Thyroid gland (tissue), 4 donors: ENCODE measurements around the gene IL4R. TPM values are rescaled to one million over a fixed set of nuclear protein-coding genes. Genes with fewer than 3 reads are reported as not detected.

Experiments used
- DNase-seq, 2 donors: peaks; one replicate each; pipeline ENCODE4 v3.0.0-alpha.2; 2019
- H3K27ac ChIP-seq, 3 donors: fragments of 200-600 bp; sonication (generic); 1 replicate in 2 of 3; 2 replicates in 1 of 3; pipeline ENCODE4 v1.5.1; 2016 to 2019; ENCODE audit warnings: mild to moderate bottlenecking in 1 of 3, moderate library complexity in 1 of 3
- H3K27me3 ChIP-seq: fragments of 200-600 bp; sonication (generic); one replicate; pipeline ENCODE4 v1.5.1; 2019
- H3K36me3 ChIP-seq, 2 donors: fragments of 200-600 bp; sonication (generic); one replicate each; pipeline ENCODE4 v1.5.1; 2016 to 2019
- H3K4me1 ChIP-seq, 2 donors: fragments of 200-600 bp; sonication (generic); one replicate each; pipeline ENCODE4 v1.5.1; 2017 to 2019
- H3K4me3 ChIP-seq, 3 donors: fragments of 200-600 bp; sonication (generic); replicated peaks in 1 of 3; 1 replicate in 2 of 3; 2 replicates in 1 of 3; pipeline ENCODE4 v1.5.1; 2016; ENCODE audit warnings: mild to moderate bottlenecking in 1 of 3
- H3K9me3 ChIP-seq: fragments of 200-600 bp; sonication (generic); one replicate; pipeline ENCODE4 v1.5.1; 2017
- POLR2A ChIP-seq, 2 donors: fragments of 450-650 bp; IDR thresholded peaks; one replicate each; pipeline ENCODE4 v1.6.1; 2017; ENCODE audit warnings: antibody characterized with exemption in 2 of 2, mild to moderate bottlenecking in 2 of 2, moderate library complexity in 1 of 2
- WGBS, 2 donors: methylation state at CpG; one replicate each; pipeline ENCODE4 v1.1.5; 2017; 5-methylcytosine and 5-hydroxymethylcytosine counted together
- intact Hi-C: fragments of 100-400 bp; cut with DNase I; formaldehyde crosslinking; loops from one replicate; pipeline ENCODE4 v1.15.1; 2023
- total RNA-seq, 4 donors: library from RNA; depleted of rRNA; stranded (reverse); fragments of >200 nt; gene quantifications; one replicate each; pipeline ENCODE4 v1.2.3, GENCODE V29; 2016
- TF ChIP-seq, protein P1 (sequence below), 6 experiments: fragments of 200-600 bp in 3 of 6; fragments of 450-650 bp in 3 of 6; sonication (generic) in 3 of 6; IDR thresholded peaks; one replicate each; pipeline ENCODE4 v1.5.1; 2016 to 2019; ENCODE audit warnings: antibody characterized with exemption in 6 of 6, mild to moderate bottlenecking in 2 of 6, inconsistent platforms in 1 of 6, moderate library complexity in 1 of 6

IL4R gene
- total RNA-seq, 4 donors from 2014 or later = 18.5 to 42.5 (median 21.7) TPM

DNA sequence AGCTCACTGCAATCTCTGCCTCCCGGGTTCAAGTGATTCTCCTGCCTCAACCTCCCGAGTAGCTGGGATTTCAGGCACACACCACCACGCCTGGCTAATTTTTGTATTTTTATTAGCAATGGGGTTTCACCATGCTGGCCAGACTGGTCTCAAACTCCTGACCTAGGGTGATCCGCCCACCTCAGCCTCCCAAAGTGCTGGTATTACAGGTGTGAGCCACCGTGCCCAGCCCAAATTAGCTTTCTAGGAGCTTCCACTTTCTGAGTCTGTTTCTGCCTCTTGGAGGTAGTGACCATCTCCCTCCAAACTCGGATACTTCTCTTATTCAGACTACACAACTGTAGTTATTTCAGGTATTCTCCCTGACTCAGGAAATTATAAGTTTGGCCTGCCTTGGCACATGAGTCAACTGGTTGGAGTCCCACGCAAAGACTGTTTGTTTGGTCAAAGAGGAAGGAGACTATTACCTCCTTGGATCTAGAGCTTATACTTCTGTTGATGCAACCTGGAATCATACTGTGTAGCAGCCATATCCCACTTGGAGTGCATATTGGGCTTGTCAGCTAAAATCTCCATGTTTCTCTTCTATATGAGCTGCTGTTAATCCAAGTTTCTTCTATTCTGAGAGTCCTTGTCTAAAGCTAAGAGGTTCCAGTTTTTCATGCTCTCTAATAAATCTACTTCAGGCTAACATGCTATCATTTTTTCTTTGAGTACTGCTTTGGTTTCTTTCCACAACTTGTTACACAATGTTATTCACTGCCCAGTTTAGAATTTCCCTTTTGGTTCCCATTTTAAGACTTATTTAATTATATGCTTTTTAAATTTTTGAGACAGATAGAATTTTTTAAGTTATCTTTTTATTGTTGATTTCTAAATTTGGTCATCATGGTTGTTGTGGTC lies 7.5 kb downstream of the IL4R start:
- DNase-seq = no peak
- no peak for TF ChIP-seq POLR2A (IDR thresholded peaks at IDR 0.05)
- TF ChIP-seq, protein P1, sequence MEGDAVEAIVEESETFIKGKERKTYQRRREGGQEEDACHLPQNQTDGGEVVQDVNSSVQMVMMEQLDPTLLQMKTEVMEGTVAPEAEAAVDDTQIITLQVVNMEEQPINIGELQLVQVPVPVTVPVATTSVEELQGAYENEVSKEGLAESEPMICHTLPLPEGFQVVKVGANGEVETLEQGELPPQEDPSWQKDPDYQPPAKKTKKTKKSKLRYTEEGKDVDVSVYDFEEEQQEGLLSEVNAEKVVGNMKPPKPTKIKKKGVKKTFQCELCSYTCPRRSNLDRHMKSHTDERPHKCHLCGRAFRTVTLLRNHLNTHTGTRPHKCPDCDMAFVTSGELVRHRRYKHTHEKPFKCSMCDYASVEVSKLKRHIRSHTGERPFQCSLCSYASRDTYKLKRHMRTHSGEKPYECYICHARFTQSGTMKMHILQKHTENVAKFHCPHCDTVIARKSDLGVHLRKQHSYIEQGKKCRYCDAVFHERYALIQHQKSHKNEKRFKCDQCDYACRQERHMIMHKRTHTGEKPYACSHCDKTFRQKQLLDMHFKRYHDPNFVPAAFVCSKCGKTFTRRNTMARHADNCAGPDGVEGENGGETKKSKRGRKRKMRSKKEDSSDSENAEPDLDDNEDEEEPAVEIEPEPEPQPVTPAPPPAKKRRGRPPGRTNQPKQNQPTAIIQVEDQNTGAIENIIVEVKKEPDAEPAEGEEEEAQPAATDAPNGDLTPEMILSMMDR (IDR thresholded peaks at IDR 0.05) = no peak
- peaks cover 11 to 45% of the 10 kb centered on the region in 2 donors for H3K4me1 ChIP-seq
- intact Hi-C loops = no loop called here
- H3K36me3 ChIP-seq = no peaks in the 10 kb centered on the region
- H3K27ac ChIP-seq = peak overlapping the region; percentile 10 to 52 (median 37)
- no peaks in the 10 kb centered on the region for H3K27me3 ChIP-seq
- 80 to 93% methylated on average over 7 of the region's 7 CpGs for WGBS, 2 donors
- no peaks in the 10 kb centered on the region for H3K9me3 ChIP-seq
- H3K4me3 ChIP-seq = no peak overlapping the region

- no peak for DNase-seq
- WGBS, 2 donors = 82 to 92% methylated on average over 9 of the region's 9 CpGs
- Histone ChIP-seq H3K36me3 (no peaks in the 10 kb centered on the region), H3K9me3 (no peaks in the 10 kb centered on the region), H3K27me3 (no peaks in the 10 kb centered on the region), H3K4me1 (peaks cover 22 to 51% of the 10 kb centered on the region in 2 donors), H3K4me3 (no peak overlapping the region), H3K27ac (peak overlapping the region in 2 of 3 donors; percentile 16 to 98)
- TF ChIP-seq POLR2A (IDR thresholded peaks at IDR 0.05) = no peak
- TF ChIP-seq, protein P1 (IDR thresholded peaks at IDR 0.05) = no peak
- intact Hi-C loops = no loop called here
Observed at GRCh38 chr16:27322858-27323780, 9.3 kb downstream of the IL4R start.

- Histone ChIP-seq H3K4me3 (no peak overlapping the region), H3K36me3 (no peaks in the 10 kb centered on the region), H3K27ac (peak overlapping the region in 2 of 3 donors; percentile 97 to 98), H3K27me3 (no peaks in the 10 kb centered on the region), H3K9me3 (no peaks in the 10 kb centered on the region), H3K4me1 (peaks cover 19 to 48% of the 10 kb centered on the region in 2 donors)
- DNase-seq = no peak
- intact Hi-C loops = no loop called here
- WGBS, 2 donors = 83 to 90% methylated on average over 11 to 13 of the region's 13 CpGs
- TF ChIP-seq, protein P1 (IDR thresholded peaks at IDR 0.05) = no peak
- no peak for TF ChIP-seq POLR2A (IDR thresholded peaks at IDR 0.05)
Observed at GRCh38 chr16:27323781-27324561, 10.2 kb downstream of the IL4R start.

DNA sequence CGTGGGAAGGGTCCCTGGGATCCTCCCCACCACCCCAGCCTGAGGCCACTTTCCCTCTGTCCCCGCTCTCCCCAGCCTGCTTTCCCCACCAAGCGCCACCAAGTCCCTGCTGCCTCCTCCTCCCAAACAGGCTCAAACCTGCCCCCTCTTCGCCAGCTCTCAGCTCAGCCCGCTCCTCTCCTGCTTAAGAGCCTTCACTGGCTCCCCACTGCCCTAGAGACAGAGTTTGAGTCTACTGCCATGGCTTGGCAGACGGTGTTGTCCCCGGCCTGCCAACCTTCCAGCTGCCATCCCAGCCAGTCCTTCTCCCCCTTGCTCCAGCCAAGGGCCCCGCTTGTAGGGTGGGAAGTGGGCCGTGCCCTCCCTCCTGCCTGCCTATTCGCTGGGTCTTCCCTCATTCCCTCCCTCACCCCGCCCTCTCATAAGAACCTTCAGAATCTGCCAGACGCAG lies 11.1 kb downstream of the IL4R start:
- whole genome bisulfite sequencing, 2 donors = 80 to 88% methylated on average over 12 of the region's 12 CpGs
- intact Hi-C loops = loop anchor here (5.0 kb wide), 1 partner anchor 83 kb away; no protein-coding TSS in a partner anchor
- TF ChIP-seq POLR2A (IDR thresholded peaks at IDR 0.05) = no peak
- TF ChIP-seq, protein P1 (IDR thresholded peaks at IDR 0.05) = no peak
- Histone ChIP-seq H3K4me1 (peaks cover 26 to 55% of the 10 kb centered on the region in 2 donors), H3K36me3 (no peaks in the 10 kb centered on the region), H3K27ac (peak overlapping the region in 2 of 3 donors; percentile 97 to 98), H3K4me3 (no peak overlapping the region), H3K9me3 (no peaks in the 10 kb centered on the region), H3K27me3 (no peaks in the 10 kb centered on the region)
- no peak for DNase-seq
